ENCODE measurements around the gene TAS2R40. TPM values are rescaled to one million over a fixed set of nuclear protein-coding genes. Genes with fewer than 3 reads are reported as not detected.

TAS2R40 gene
- polyA plus RNA-seq, 4 donors = not detected

DNA sequence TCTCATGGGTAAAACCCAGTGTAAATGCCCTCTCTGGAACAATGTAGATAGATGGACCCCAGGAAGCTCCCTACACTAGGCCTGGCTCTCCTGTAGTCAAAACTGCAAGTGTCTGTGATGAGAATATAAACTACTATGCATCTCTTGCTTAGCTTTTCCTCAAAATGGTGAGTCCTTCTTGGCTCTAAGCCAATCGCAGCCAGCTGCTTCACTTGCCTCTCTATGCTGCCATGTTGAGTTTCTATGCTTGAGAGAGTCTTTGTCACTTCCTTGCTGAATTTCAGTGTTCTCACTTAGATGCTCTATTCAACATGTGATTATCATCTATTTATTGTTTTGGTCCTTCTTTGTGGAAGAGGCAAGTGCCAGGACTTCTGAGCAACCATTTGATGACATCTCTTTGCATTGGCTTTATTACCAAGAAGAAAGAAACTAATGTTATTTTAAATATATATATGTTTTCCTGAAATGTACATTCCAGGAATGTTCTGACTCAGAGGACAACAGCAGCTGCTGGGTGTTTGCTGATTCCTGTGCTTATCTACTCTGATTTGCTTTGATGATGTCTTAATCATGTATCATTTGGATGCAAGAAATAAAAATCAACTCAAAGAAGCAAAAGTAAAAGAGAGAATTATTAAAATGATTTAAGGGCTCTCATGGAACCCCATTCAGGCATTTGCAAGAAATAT is 16.6 kb downstream of the TAS2R40 start:
- Histone ChIP-seq H3K4me3 (ENCODE audit: low read depth in 1 of 3, low read length in 3 of 3) (no peak overlapping the region), H3K9me3 (ENCODE audit: control insufficient read depth in 2 of 2, insufficient read depth in 1 of 2, low read depth in 1 of 2, low read length in 1 of 2) (peaks cover 0 to 7% of the 10 kb centered on the region in 2 donors), H3K4me1 (ENCODE audit: control insufficient read depth in 3 of 3, insufficient read depth in 2 of 3, low read depth in 1 of 3, low read length in 2 of 3) (peaks cover under 1 to 4% (median 3%) of the 10 kb centered on the region in 3 donors), H3K36me3 (ENCODE audit: control insufficient read depth in 3 of 3, insufficient read depth in 2 of 3, low read depth in 1 of 3, low read length in 3 of 3) (no peaks in the 10 kb centered on the region), H3K27ac (ENCODE audit: low read depth in 1 of 3, low read length in 2 of 3) (no peak overlapping the region), H3K27me3 (ENCODE audit: control insufficient read depth in 3 of 3, insufficient read depth in 3 of 3, low read length in 3 of 3) (no peaks in the 10 kb centered on the region)
- 90 to 100% (median 90%) methylated on average over 1 of the region's 1 CpG for WGBS, 3 donors
- FAIRE-seq (no peak), DNase-seq (no peak)

DNA sequence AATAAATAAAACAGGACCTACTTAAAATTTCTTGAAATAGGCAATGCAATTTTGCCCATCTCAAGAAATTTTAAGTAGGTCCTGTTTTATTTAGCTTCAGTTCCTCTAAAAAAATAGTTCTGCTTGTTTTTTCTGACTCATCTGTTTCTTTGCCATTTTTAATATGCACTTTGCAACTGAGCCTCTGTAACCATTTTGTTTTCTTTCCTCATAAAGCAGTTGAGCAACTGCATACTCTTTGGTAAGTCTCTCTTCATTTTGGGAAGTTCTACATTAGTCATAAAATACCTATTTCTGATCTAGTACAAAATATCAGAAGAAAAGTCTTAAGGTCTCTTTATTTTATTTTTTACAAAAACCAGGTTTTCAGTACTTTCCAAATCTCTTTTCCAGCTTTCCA is 18.0 kb downstream of the TAS2R40 start:
- peaks cover 0 to 7% of the 10 kb centered on the region in 2 donors for H3K9me3 ChIP-seq (ENCODE audit: control insufficient read depth in 2 of 2, insufficient read depth in 1 of 2, low read depth in 1 of 2, low read length in 1 of 2)
- H3K36me3 ChIP-seq (ENCODE audit: control insufficient read depth in 3 of 3, insufficient read depth in 2 of 3, low read depth in 1 of 3, low read length in 3 of 3) = no peaks in the 10 kb centered on the region
- FAIRE-seq = no peak
- no peak overlapping the region for H3K4me3 ChIP-seq (ENCODE audit: low read depth in 1 of 3, low read length in 3 of 3)
- peaks cover 6 to 14% (median 7%) of the 10 kb centered on the region in 3 donors for H3K4me1 ChIP-seq (ENCODE audit: control insufficient read depth in 3 of 3, insufficient read depth in 2 of 3, low read depth in 1 of 3, low read length in 2 of 3)
- H3K27me3 ChIP-seq (ENCODE audit: control insufficient read depth in 3 of 3, insufficient read depth in 3 of 3, low read length in 3 of 3) = no peaks in the 10 kb centered on the region
- no peak for DNase-seq
- no peak overlapping the region for H3K27ac ChIP-seq (ENCODE audit: low read depth in 1 of 3, low read length in 2 of 3)

DNA sequence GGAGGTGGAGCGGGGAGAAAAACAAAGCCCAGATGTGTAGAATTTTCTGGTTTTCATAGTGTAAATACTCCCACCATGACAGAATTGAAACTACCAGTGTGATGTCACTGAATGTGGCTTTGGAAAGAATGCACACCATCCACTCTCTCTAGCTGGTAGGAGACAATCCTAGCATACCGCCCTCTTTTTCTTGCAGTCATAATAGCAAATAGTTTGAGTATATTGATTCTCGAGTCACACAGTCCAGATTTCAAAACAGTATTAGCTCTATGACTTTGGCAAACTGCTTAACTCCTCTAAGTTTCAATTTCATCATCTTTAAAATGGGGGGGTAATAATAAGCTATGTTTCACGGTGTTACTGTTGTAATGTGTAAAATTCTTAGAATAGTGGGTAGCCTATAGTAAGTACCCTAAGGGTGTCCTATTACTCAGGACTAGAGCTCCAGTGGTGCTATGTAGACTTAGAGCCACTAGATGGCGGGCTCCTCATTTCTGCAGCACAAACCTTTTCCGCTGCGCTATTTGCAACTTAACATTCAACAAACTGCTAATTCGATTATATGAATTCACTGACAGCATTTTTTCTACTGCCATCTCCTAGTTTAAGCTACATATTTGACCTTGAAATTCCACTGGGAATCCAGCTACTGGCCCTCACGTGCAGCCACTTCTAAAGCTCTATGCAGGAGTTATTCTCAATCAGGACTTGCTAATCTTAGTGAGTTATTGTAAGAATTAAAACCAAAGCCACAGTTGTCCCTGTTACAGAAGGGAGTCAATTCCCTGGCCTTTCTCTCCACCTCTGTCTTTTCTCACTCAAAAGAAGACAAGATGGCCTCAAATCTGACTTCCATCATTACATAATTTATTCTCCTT is 18.7 kb downstream of the TAS2R40 start:
- peaks cover 0 to 7% of the 10 kb centered on the region in 2 donors for H3K9me3 ChIP-seq (ENCODE audit: control insufficient read depth in 2 of 2, insufficient read depth in 1 of 2, low read depth in 1 of 2, low read length in 1 of 2)
- H3K4me1 ChIP-seq (ENCODE audit: control insufficient read depth in 3 of 3, insufficient read depth in 2 of 3, low read depth in 1 of 3, low read length in 2 of 3) = peaks cover 9 to 14% (median 10%) of the 10 kb centered on the region in 3 donors
- FAIRE-seq = no peak
- DNase-seq = peak; percentile 80 to 82
- H3K36me3 ChIP-seq (ENCODE audit: control insufficient read depth in 3 of 3, insufficient read depth in 2 of 3, low read depth in 1 of 3, low read length in 3 of 3) = no peaks in the 10 kb centered on the region
- H3K4me3 ChIP-seq (ENCODE audit: low read depth in 1 of 3, low read length in 3 of 3) = no peak overlapping the region
- H3K27ac ChIP-seq (ENCODE audit: low read depth in 1 of 3, low read length in 2 of 3) = peak overlapping the region in 1 of 3 donors; percentile 20
- 20 to 23% (median 20%) methylated on average over 9 of the region's 9 CpGs for WGBS, 3 donors
- H3K27me3 ChIP-seq (ENCODE audit: control insufficient read depth in 3 of 3, insufficient read depth in 3 of 3, low read length in 3 of 3) = no peaks in the 10 kb centered on the region

DNA sequence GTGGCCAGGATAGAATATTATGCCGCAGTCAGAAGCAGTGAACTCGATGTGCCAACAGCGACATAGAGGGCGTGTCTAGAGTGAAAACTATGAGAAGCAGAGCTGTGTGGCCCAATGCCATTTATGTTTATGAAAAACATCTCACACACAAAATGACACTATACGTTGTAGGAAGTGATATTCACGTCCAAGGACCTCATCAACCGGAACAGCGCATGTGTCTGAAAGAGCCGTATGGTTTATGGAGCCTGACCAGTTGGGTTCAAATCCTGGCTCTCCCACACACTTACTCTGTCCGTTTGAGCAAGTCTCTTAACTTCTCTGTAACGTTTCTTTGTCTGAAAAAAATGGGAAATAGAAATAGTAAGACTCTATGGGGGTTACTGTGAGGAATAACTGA is 20.5 kb downstream of the TAS2R40 start:
- peaks cover 12 to 14% (median 12%) of the 10 kb centered on the region in 3 donors for H3K4me1 ChIP-seq (ENCODE audit: control insufficient read depth in 3 of 3, insufficient read depth in 2 of 3, low read depth in 1 of 3, low read length in 2 of 3)
- FAIRE-seq (no peak), DNase-seq (no peak)
- no peak overlapping the region for H3K27ac ChIP-seq (ENCODE audit: low read depth in 1 of 3, low read length in 2 of 3)
- no peak overlapping the region for H3K4me3 ChIP-seq (ENCODE audit: low read depth in 1 of 3, low read length in 3 of 3)
- peaks cover 0 to 7% of the 10 kb centered on the region in 2 donors for H3K9me3 ChIP-seq (ENCODE audit: control insufficient read depth in 2 of 2, insufficient read depth in 1 of 2, low read depth in 1 of 2, low read length in 1 of 2)
- WGBS, 3 donors = 80 to 83% (median 82%) methylated on average over 11 of the region's 11 CpGs
- no peaks in the 10 kb centered on the region for H3K27me3 ChIP-seq (ENCODE audit: control insufficient read depth in 3 of 3, insufficient read depth in 3 of 3, low read length in 3 of 3)
- no peaks in the 10 kb centered on the region for H3K36me3 ChIP-seq (ENCODE audit: control insufficient read depth in 3 of 3, insufficient read depth in 2 of 3, low read depth in 1 of 3, low read length in 3 of 3)

DNA sequence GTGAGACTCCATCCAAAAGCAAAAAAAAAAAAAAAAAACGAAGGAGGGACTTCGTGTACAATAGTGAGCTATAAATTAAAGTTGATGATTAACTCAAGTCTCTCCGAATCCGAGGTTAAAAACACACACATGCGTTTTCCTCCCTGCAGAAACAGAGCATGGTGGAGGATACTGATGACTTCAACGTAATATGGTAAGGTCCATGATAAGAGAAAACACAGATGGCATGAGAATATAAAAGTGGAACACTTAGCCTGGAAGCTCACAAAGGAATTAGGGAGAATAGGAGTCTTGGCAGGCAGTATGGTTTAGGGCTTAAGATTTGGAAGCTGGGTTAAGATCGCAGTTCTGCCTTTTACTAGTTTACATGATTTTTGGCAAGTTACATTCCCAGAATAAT is 21.3 kb downstream of the TAS2R40 start:
- H3K4me3 ChIP-seq (ENCODE audit: low read depth in 1 of 3, low read length in 3 of 3) = no peak overlapping the region

DNA sequence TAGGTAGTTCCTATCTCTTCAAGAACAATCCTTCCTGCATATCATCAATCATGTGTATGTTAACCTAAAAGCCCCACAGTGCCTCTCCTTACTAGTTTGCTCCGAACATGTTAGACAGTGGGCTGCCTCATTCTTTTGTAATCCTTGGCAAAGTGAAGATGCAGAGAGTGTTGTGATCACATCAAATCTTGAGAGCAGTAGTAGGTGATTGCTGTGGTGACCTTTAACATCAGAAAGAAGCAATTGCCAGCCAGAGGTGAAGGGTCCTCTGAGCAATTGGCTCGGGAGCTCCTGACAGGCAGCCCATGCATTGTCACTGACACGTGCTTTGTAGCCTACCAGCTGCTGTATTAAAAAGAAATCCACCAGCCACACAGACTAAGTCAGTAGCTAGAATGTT is 21.8 kb downstream of the TAS2R40 start:
- DNase-seq = peak; percentile 39 to 43
- H3K27ac ChIP-seq (ENCODE audit: low read depth in 1 of 3, low read length in 2 of 3) = peak overlapping the region; percentile 1 to 55 (median 31)

More for the DNA sequence above, 21.3 kb downstream of the TAS2R40 start:
- no peaks in the 10 kb centered on the region for H3K9me3 ChIP-seq (ENCODE audit: control insufficient read depth in 2 of 2, insufficient read depth in 1 of 2, low read depth in 1 of 2, low read length in 1 of 2)
- peak; percentile 59 to 74 for DNase-seq
- H3K4me1 ChIP-seq (ENCODE audit: control insufficient read depth in 3 of 3, insufficient read depth in 2 of 3, low read depth in 1 of 3, low read length in 2 of 3) = peaks cover 12 to 14% (median 12%) of the 10 kb centered on the region in 3 donors
- H3K36me3 ChIP-seq (ENCODE audit: control insufficient read depth in 3 of 3, insufficient read depth in 2 of 3, low read depth in 1 of 3, low read length in 3 of 3) = no peaks in the 10 kb centered on the region
- no peaks in the 10 kb centered on the region for H3K27me3 ChIP-seq (ENCODE audit: control insufficient read depth in 3 of 3, insufficient read depth in 3 of 3, low read length in 3 of 3)
- FAIRE-seq = no peak
- peak overlapping the region; percentile 1 to 41 (median 31) for H3K27ac ChIP-seq (ENCODE audit: low read depth in 1 of 3, low read length in 2 of 3)
- 19 to 58% (median 26%) methylated on average over 7 of the region's 7 CpGs for WGBS, 3 donors

DNA sequence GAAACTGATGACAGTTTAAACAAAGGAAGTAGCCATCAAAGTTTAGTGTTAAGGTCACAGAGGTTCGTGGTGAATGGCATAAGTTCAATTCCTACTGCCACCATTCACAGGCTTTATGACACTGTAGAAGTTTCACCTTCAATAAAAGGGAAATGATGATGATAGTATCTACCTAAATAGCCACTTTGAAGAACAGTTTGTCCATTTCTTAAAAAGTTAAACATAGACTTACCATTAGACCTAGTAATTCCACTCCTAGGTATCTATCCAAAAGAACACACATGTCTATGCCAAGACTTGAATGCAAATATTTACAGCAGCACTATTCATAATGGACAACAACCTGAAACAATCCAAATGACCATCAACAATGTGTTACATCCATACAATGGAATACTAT is 22.5 kb downstream of the TAS2R40 start:
- Histone ChIP-seq H3K9me3 (ENCODE audit: control insufficient read depth in 2 of 2, insufficient read depth in 1 of 2, low read depth in 1 of 2, low read length in 1 of 2) (peaks cover 0 to 7% of the 10 kb centered on the region in 2 donors), H3K4me1 (ENCODE audit: control insufficient read depth in 3 of 3, insufficient read depth in 2 of 3, low read depth in 1 of 3, low read length in 2 of 3) (peaks cover 12 to 18% (median 12%) of the 10 kb centered on the region in 3 donors), H3K4me3 (ENCODE audit: low read depth in 1 of 3, low read length in 3 of 3) (no peak overlapping the region), H3K27ac (ENCODE audit: low read depth in 1 of 3, low read length in 2 of 3) (no peak overlapping the region), H3K27me3 (ENCODE audit: control insufficient read depth in 3 of 3, insufficient read depth in 3 of 3, low read length in 3 of 3) (no peaks in the 10 kb centered on the region), H3K36me3 (ENCODE audit: control insufficient read depth in 3 of 3, insufficient read depth in 2 of 3, low read depth in 1 of 3, low read length in 3 of 3) (no peaks in the 10 kb centered on the region)
- 7 to 19% (median 11%) methylated on average over 1 of the region's 1 CpG for WGBS, 3 donors
- DNase-seq (no peak), FAIRE-seq (no peak)

More for the DNA sequence above, 21.8 kb downstream of the TAS2R40 start:
- peaks cover 0 to under 1% of the 10 kb centered on the region in 2 donors for H3K9me3 ChIP-seq (ENCODE audit: control insufficient read depth in 2 of 2, insufficient read depth in 1 of 2, low read depth in 1 of 2, low read length in 1 of 2)
- no peaks in the 10 kb centered on the region for H3K27me3 ChIP-seq (ENCODE audit: control insufficient read depth in 3 of 3, insufficient read depth in 3 of 3, low read length in 3 of 3)
- 21 to 42% (median 26%) methylated on average over 3 of the region's 3 CpGs for WGBS, 3 donors
- H3K4me3 ChIP-seq (ENCODE audit: low read depth in 1 of 3, low read length in 3 of 3) = no peak overlapping the region
- no peak for FAIRE-seq
- peaks cover 12 to 15% (median 12%) of the 10 kb centered on the region in 3 donors for H3K4me1 ChIP-seq (ENCODE audit: control insufficient read depth in 3 of 3, insufficient read depth in 2 of 3, low read depth in 1 of 3, low read length in 2 of 3)
- H3K36me3 ChIP-seq (ENCODE audit: control insufficient read depth in 3 of 3, insufficient read depth in 2 of 3, low read depth in 1 of 3, low read length in 3 of 3) = no peaks in the 10 kb centered on the region

DNA sequence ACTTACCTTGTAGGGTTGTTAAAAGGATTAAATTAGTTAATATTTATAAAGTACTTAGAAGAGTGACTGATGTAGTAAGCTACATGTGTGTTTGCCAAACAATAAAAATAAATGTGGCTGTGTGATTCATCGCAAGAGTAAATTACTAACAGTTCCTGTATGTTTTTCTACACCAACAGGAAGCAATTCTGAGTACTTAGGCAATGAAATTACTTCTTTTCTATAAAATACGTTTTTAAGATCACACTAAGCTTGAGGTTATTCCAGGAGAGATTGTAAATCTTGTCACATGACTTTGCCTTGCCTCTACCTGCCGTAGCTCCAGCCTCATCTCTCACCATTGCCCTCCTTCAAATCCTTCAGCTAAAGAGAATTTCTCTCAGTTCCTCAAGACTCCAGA is 23.3 kb downstream of the TAS2R40 start:
- no peaks in the 10 kb centered on the region for H3K27me3 ChIP-seq (ENCODE audit: control insufficient read depth in 3 of 3, insufficient read depth in 3 of 3, low read length in 3 of 3)
- no peak overlapping the region for H3K4me3 ChIP-seq (ENCODE audit: low read depth in 1 of 3, low read length in 3 of 3)
- H3K27ac ChIP-seq (ENCODE audit: low read depth in 1 of 3, low read length in 2 of 3) = peak overlapping the region in 2 of 3 donors; percentile 41 to 71
- 7 to 32% (median 17%) methylated on average over 3 of the region's 3 CpGs for WGBS, 3 donors
- peak; percentile 35 to 58 for DNase-seq
- H3K4me1 ChIP-seq (ENCODE audit: control insufficient read depth in 3 of 3, insufficient read depth in 2 of 3, low read depth in 1 of 3, low read length in 2 of 3) = peaks cover 12 to 18% (median 13%) of the 10 kb centered on the region in 3 donors
- no peaks in the 10 kb centered on the region for H3K36me3 ChIP-seq (ENCODE audit: control insufficient read depth in 3 of 3, insufficient read depth in 2 of 3, low read depth in 1 of 3, low read length in 3 of 3)
- peaks cover 0 to 10% of the 10 kb centered on the region in 2 donors for H3K9me3 ChIP-seq (ENCODE audit: control insufficient read depth in 2 of 2, insufficient read depth in 1 of 2, low read depth in 1 of 2, low read length in 1 of 2)
- peak; percentile 72 for FAIRE-seq
